MM.1S (cell line): ENCODE data around the gene RRP36.

ENCODE experiments used
- CTCF ChIP-seq: fragments of 300-600 bp; sonication (generic); IDR thresholded peaks from 2 replicates; pipeline ENCODE4 v1.5.1; 2016; ENCODE audit warnings: antibody characterized with exemption, low read length, mixed read lengths
- EZH2 ChIP-seq: fragments of 300-600 bp; sonication (generic); optimal IDR thresholded peaks from 2 replicates; pipeline ENCODE3; 2017; ENCODE audit warnings: low read depth, mild to moderate bottlenecking, antibody characterized with exemption, low read length, mixed read lengths
- EZH2phosphoT487 ChIP-seq: fragments of 300-600 bp; sonication (generic); IDR thresholded peaks from 2 replicates; pipeline ENCODE4 v1.6.1; 2018; ENCODE audit warnings: antibody characterized with exemption, low read length

GRCh38 chr6:43070028-43070632 lies 48.7 kb downstream of the RRP36 start:
- TF ChIP-seq CTCF, result peak; percentile 48
- no peak for TF ChIP-seq EZH2
- TF ChIP-seq EZH2phosphoT487, result no peak
